B cell (primary cell): ENCODE data around the gene SNX17. TPM values are rescaled to one million over a fixed set of nuclear protein-coding genes. Genes with fewer than 3 reads are reported as not detected.
"Not testable (repeated sequence)": the region's sequence is repeated elsewhere in the genome, so short reads cannot be mapped to it uniquely, and the experiment has no call there.

Source experiments
- ATAC-seq: fragments of 200-7000 bp; cut with Tn5 transposase; one replicate; pipeline ENCODE4 v1.10.0; 2021; ENCODE audit warnings: low read depth, mild to moderate bottlenecking, moderate number of reproducible peaks, moderate library complexity
- CTCF ChIA-PET: fragments of 350-600 bp; sonication (Branson Sonifier 250); formaldehyde crosslinking; loops from one replicate; lab custom pipeline; 2021; ENCODE audit warnings: antibody characterized with exemption, inconsistent platforms; lab: Charles Lee
- POLR2A ChIA-PET: fragments of 350-600 bp; sonication (Branson Sonifier 250); formaldehyde crosslinking; loops from one replicate; lab custom pipeline; 2021; ENCODE audit warnings: antibody characterized with exemption; lab: Charles Lee
- DNase-seq: peaks from one replicate; pipeline ENCODE4 v3.0.0; 2013
- H2AFZ ChIP-seq: 2 replicates; pipeline ENCODE4 v1.6.1; 2012; ENCODE audit warnings: mild to moderate bottlenecking, low read depth, low read length; ENCODE audit not compliant: insufficient read depth, poor library complexity, severe bottlenecking
- H3K27ac ChIP-seq, 2 donors: 1 replicate in 1 of 2; 2 replicates in 1 of 2; pipeline ENCODE4 v1.5.1; 2012 to 2013; ENCODE audit warnings: low read length in 2 of 2, mild to moderate bottlenecking in 2 of 2, moderate library complexity in 1 of 2
- H3K27me3 ChIP-seq, 4 experiments: fragments of 200-600 bp in 1 of 4; sonication (generic) in 1 of 4; replicated peaks in 1 of 4; 1 replicate in 2 of 4; 2 replicates in 2 of 4; pipeline versions ENCODE4 v1.6.1 to v1.7.0; 2013 to 2016; ENCODE audit warnings: low read length in 3 of 4, mild to moderate bottlenecking in 2 of 4, mixed read lengths in 1 of 4, moderate library complexity in 1 of 4; ENCODE audit not compliant: insufficient read depth in 4 of 4, control insufficient read depth in 3 of 4; ENCODE audit errors: control extremely low read depth in 1 of 4
- H3K36me3 ChIP-seq, 2 experiments: replicated peaks in 1 of 2; 1 replicate in 1 of 2; 2 replicates in 1 of 2; pipeline versions ENCODE4 v1.6.1 to v1.7.1; 2013; ENCODE audit warnings: low read length in 1 of 2; ENCODE audit not compliant: insufficient read depth in 2 of 2, control insufficient read depth in 1 of 2; ENCODE audit errors: control extremely low read depth in 1 of 2, extremely low read depth in 1 of 2
- H3K4me1 ChIP-seq, 2 donors: fragments of 200-600 bp in 1 of 2; sonication (generic) in 1 of 2; 1 replicate in 1 of 2; 2 replicates in 1 of 2; pipeline versions ENCODE4 v1.5.1 to v1.6.1; 2013 to 2017; ENCODE audit warnings: low read length in 2 of 2; ENCODE audit not compliant: control insufficient read depth in 2 of 2, insufficient read depth in 2 of 2
- H3K4me2 ChIP-seq: replicated peaks from 2 replicates; pipeline ENCODE3; 2012; ENCODE audit warnings: mild to moderate bottlenecking, low read depth, low read length; ENCODE audit not compliant: poor library complexity, severe bottlenecking
- H3K4me3 ChIP-seq, 5 experiments: fragments of 200-600 bp in 1 of 5; sonication (generic) in 1 of 5; 1 replicate in 3 of 5; 2 replicates in 2 of 5; pipeline versions ENCODE4 v1.5.1 to v1.7.0; 2011 to 2016; ENCODE audit warnings: low read length in 4 of 5, mild to moderate bottlenecking in 4 of 5, low read depth in 2 of 5, control low read depth in 1 of 5, moderate library complexity in 1 of 5; ENCODE audit not compliant: insufficient read depth in 1 of 5; ENCODE audit errors: control extremely low read depth in 1 of 5, extremely low read depth in 1 of 5
- H3K79me2 ChIP-seq: fragments of 200-600 bp; sonication (generic); one replicate; pipeline ENCODE4 v1.6.0; 2016; ENCODE audit warnings: low read length; ENCODE audit not compliant: control insufficient read depth, insufficient read depth
- H3K9ac ChIP-seq: fragments of 200-600 bp; sonication (generic); 2 replicates; pipeline ENCODE4 v1.6.1; 2017; ENCODE audit warnings: mild to moderate bottlenecking, low read length, moderate library complexity
- H3K9me3 ChIP-seq, 3 donors: one replicate each; pipeline versions ENCODE4 v1.6.1 to v1.7.1; 2013; ENCODE audit warnings: low read length in 2 of 3; ENCODE audit not compliant: control insufficient read depth in 2 of 3, insufficient read depth in 1 of 3; ENCODE audit errors: control extremely low read depth in 1 of 3
- H4K20me1 ChIP-seq: 2 replicates; pipeline ENCODE4 v1.6.0; 2012; ENCODE audit warnings: mild to moderate bottlenecking, low read length; ENCODE audit not compliant: insufficient read depth, control insufficient read depth, poor library complexity, severe bottlenecking
- H3K27ac Mint-ChIP-seq: one replicate; pipeline ENCODE4 v1.8.0; 2021; ENCODE audit warnings: mixed read lengths
- H3K27me3 Mint-ChIP-seq: one replicate; pipeline ENCODE4 v1.8.0; 2021; ENCODE audit warnings: mixed read lengths
- H3K4me1 Mint-ChIP-seq: one replicate; pipeline ENCODE4 v1.8.0; 2021; ENCODE audit warnings: mixed read lengths
- H3K4me3 Mint-ChIP-seq: one replicate; pipeline ENCODE4 v1.8.0; 2021; ENCODE audit warnings: mixed read lengths
- H3K9me3 Mint-ChIP-seq: one replicate; pipeline ENCODE4 v1.8.0; 2022; ENCODE audit warnings: mixed read lengths; ENCODE audit not compliant: insufficient read depth
- CTCF ChIP-seq: fragments of 200-600 bp; IDR thresholded peaks from one replicate; pipeline ENCODE4 v1.8.0; 2022; ENCODE audit warnings: antibody characterized with exemption, mild to moderate bottlenecking
- EZH2 ChIP-seq: IDR thresholded peaks from 2 replicates; pipeline ENCODE4 v1.6.1; 2012; ENCODE audit warnings: borderline replicate concordance, low read depth, mild to moderate bottlenecking, moderate library complexity, low read length; ENCODE audit not compliant: insufficient read depth, poor library complexity, severe bottlenecking
- WGBS: methylation state at CpG from one replicate; pipeline ENCODE4 v1.1.5; 2013; ENCODE audit warnings: missing lambda C conversion rate; ENCODE audit not compliant: insufficient coverage; 5-methylcytosine and 5-hydroxymethylcytosine counted together
- intact Hi-C: fragments of 100-400 bp; cut with micrococcal nuclease; formaldehyde crosslinking; loops from one replicate; pipeline ENCODE4 v1.10.0; 2022
- polyA plus RNA-seq: library from polyadenylated mRNA; depleted of rRNA; stranded (reverse); fragments of >200 nt; gene quantifications from 2 replicates; pipeline ENCODE4 v1.2.3, GENCODE V29; 2012
- total RNA-seq, 2 donors: library from RNA; stranded (reverse); fragments of 120-200 nt in 1 of 2; gene quantifications; 1 replicate in 1 of 2; 2 replicates in 1 of 2; pipeline versions ENCODE4 v1.2.3 to v1.2.4, GENCODE V29; 2013 to 2022

SNX17 gene
- total and polyA plus RNA-seq, 2 donors (not counting 1 experiment from before 2014, with no cell fraction given) = 103 to 158 TPM

GRCh38 chr2:27351802-27352598, 18.4 kb upstream of the SNX17 start:
- Histone ChIP-seq H3K27ac (no peak overlapping the region), H3K4me1 (peaks cover 10 to 12% of the 10 kb centered on the region in 2 donors), H3K9ac (no peak overlapping the region), H3K9me3 (no peaks in the 10 kb centered on the region), H2AFZ (no peak overlapping the region), H4K20me1 (peaks cover 51% of the 10 kb centered on the region), H3K36me3 (peaks cover 0 to 10% of the 10 kb centered on the region in 2 experiments), H3K4me3 (no peak overlapping the region), H3K79me2 (peaks cover 90% of the 10 kb centered on the region), H3K4me2 (no peak overlapping the region), H3K27me3 (no peaks in the 10 kb centered on the region)
- ATAC-seq (no peak), DNase-seq (no peak)
- Mint-ChIP-seq H3K4me1 (peaks cover 53% of the 10 kb centered on the region), H3K9me3 (no peaks in the 10 kb centered on the region), H3K4me3 (no peak overlapping the region), H3K27ac (no peak overlapping the region), H3K27me3 (no peaks in the 10 kb centered on the region)
- ChIA-PET CTCF (interaction anchor here (1.9 kb wide), 1 partner anchor 48 kb away, joined by 5 read pairs; no protein-coding TSS in a partner anchor), POLR2A (no interaction called here)
- TF ChIP-seq EZH2 (no peak), CTCF (no peak)
- intact Hi-C loops = no loop called here
- 98% methylated on average over 5 of the region's 6 CpGs for WGBS

DNA sequence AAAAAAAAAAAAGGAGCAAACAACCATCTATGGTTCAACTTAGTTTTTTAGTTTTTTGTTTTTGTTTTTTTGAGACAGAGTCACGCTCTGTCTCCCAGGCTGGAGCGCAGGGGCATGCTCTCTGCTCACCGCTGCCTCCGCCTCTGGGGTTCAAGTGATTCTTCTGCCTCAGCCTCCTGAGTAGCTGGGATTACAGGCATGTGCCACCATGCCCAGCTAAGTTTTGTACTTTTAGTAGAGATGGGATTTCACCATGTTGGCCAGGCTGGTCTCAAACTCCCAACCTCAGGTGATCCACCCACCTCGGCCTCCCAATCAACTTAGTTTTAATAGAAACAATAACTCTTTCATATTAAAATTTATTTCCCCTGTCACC, 17.0 kb upstream of the SNX17 start:
- intact Hi-C loops, H3K9me3 Mint-ChIP-seq, H3K4me3 ChIP-seq, H3K27me3 ChIP-seq, ATAC-seq, H3K9ac ChIP-seq, H2AFZ ChIP-seq, H3K27ac Mint-ChIP-seq, DNase-seq, H3K36me3 ChIP-seq, H3K27ac ChIP-seq, H3K4me3 Mint-ChIP-seq, POLR2A ChIA-PET, H3K9me3 ChIP-seq, H3K27me3 Mint-ChIP-seq: not testable (repeated sequence)
- Histone ChIP-seq H3K4me2 (peak overlapping the region; percentile 19), H4K20me1 (peaks cover 37% of the 10 kb centered on the region), H3K4me1 (peaks cover 18 to 24% of the 10 kb centered on the region in 2 donors), H3K79me2 (peaks cover 89% of the 10 kb centered on the region)
- peaks cover 57% of the 10 kb centered on the region for H3K4me1 Mint-ChIP-seq
- CTCF ChIA-PET = interaction anchor here (1.5 to 1.9 kb wide), 2 partner anchors 16 to 50 kb away, joined by 5 read pairs; partner anchors contain the start of gene EIF2B4
- WGBS = 100% methylated on average over 2 of the region's 5 CpGs
